GM12878 (cell line): ENCODE data around the gene FZD10. TPM values are rescaled to one million over a fixed set of nuclear protein-coding genes. Genes with fewer than 3 reads are reported as not detected.

ENCODE experiments used
- ATAC-seq: fragments of 200-7000 bp; cut with Tn5 transposase; 3 replicates; pipeline ENCODE4 v1.9.1; 2020; ENCODE audit warnings: mild to moderate bottlenecking, moderate library complexity
- BruUV-seq: library from RNA; stranded (reverse); fragments of 400-500 nt; replicated peaks from 2 replicates; lab custom pipeline; 2021; lab: Mats Ljungman, UMichigan
- CTCF ChIA-PET: fragments of 300-600 bp; sonication (Branson Sonifier 250); formaldehyde crosslinking; extraction: SDS; loops from one replicate; lab custom pipeline; 2021; ENCODE audit warnings: inconsistent platforms; lab: Yijun Ruan, JAX
- POLR2A ChIA-PET: fragments of 350-600 bp; formaldehyde crosslinking; extraction: SDS; loops from one replicate; lab custom pipeline; 2021; ENCODE audit warnings: inconsistent platforms; lab: Charles Lee
- RAD21 ChIA-PET: fragments of 300-600 bp; sonication (Branson Sonifier 250); formaldehyde crosslinking; loops from one replicate; lab custom pipeline; 2023; ENCODE audit warnings: antibody characterized with exemption; ENCODE audit not compliant: unreplicated experiment; lab: Charles Lee
- SMC1A ChIA-PET: fragments of 300-600 bp; sonication (Branson Sonifier 250); formaldehyde crosslinking; loops from one replicate; lab custom pipeline; 2023; ENCODE audit not compliant: unreplicated experiment, uncharacterized antibody; lab: Charles Lee
- DNase-seq: peaks from one replicate; pipeline ENCODE4 v3.0.0-alpha.2; 2011; ENCODE audit warnings: low read depth, low spot score
- FAIRE-seq: peaks from 3 replicates; lab custom pipeline; 2011; peaks lifted over from hg19 to GRCh38; lab: Jason Lieb, UNC
- H2AFZ ChIP-seq: 2 replicates; pipeline ENCODE4 v1.6.0; 2011; ENCODE audit warnings: low read depth, low read length, control low read depth; ENCODE audit not compliant: control insufficient read depth
- H3K27ac ChIP-seq: 2 replicates; pipeline ENCODE4 v1.5.1; 2011; ENCODE audit warnings: control low read depth; ENCODE audit not compliant: control insufficient read depth, insufficient read depth
- H3K27me3 ChIP-seq, 2 experiments: replicated peaks in 1 of 2; 2 replicates each; pipeline versions ENCODE4 v1.6.0 to v1.6.1; 2011; ENCODE audit warnings: low read length in 1 of 2; ENCODE audit not compliant: control insufficient read depth in 2 of 2, insufficient read depth in 2 of 2
- H3K36me3 ChIP-seq, 2 experiments: 2 replicates each; pipeline ENCODE4 v1.5.1; 2011; ENCODE audit warnings: low read length in 1 of 2; ENCODE audit not compliant: control insufficient read depth in 2 of 2, insufficient read depth in 2 of 2
- H3K4me1 ChIP-seq: 2 replicates; pipeline ENCODE4 v1.6.1; 2011; ENCODE audit warnings: mild to moderate bottlenecking, low read length, moderate library complexity, mixed read lengths; ENCODE audit not compliant: control insufficient read depth, insufficient read depth
- H3K4me2 ChIP-seq: 2 replicates; pipeline ENCODE4 v1.6.0; 2011; ENCODE audit warnings: control low read depth; ENCODE audit not compliant: control insufficient read depth, insufficient read depth
- H3K4me3 ChIP-seq: fragments of 200-600 bp; sonication (generic); 2 replicates; pipeline ENCODE4 v1.5.1; 2016
- H3K79me2 ChIP-seq: 2 replicates; pipeline ENCODE4 v1.6.0; 2011; ENCODE audit warnings: low read length; ENCODE audit not compliant: control insufficient read depth, insufficient read depth
- H3K9ac ChIP-seq: 2 replicates; pipeline ENCODE4 v1.8.0; 2011; ENCODE audit warnings: low read length, control low read depth, mixed read lengths; ENCODE audit not compliant: control insufficient read depth, insufficient read depth
- H3K9me3 ChIP-seq: replicated peaks from 3 replicates; pipeline ENCODE4 v1.5.1; 2011; ENCODE audit warnings: mild to moderate bottlenecking, low read length; ENCODE audit not compliant: control insufficient read depth, insufficient read depth
- H4K20me1 ChIP-seq: 2 replicates; pipeline ENCODE4 v1.6.0; 2011; ENCODE audit not compliant: control insufficient read depth, insufficient read depth
- ASH2L ChIP-seq: fragments of 300-600, 200-600 bp; sonication (generic); IDR thresholded peaks from 2 replicates; pipeline ENCODE4 v1.6.1; 2017; ENCODE audit warnings: low read depth, mild to moderate bottlenecking, borderline replicate concordance
- ATF2 ChIP-seq: IDR thresholded peaks from 2 replicates; pipeline ENCODE4 v1.6.1; 2012; ENCODE audit warnings: low read length, inconsistent platforms
- CHD1 ChIP-seq: IDR thresholded peaks from 2 replicates; pipeline ENCODE4 v1.6.1; 2012; ENCODE audit warnings: low read depth, low read length, improper control_type of control experiment
- CREB1 ChIP-seq: IDR thresholded peaks from 2 replicates; pipeline ENCODE4 v1.6.1; 2012; ENCODE audit warnings: low read depth, mild to moderate bottlenecking, inconsistent platforms
- E4F1 ChIP-seq: fragments of 450-650 bp; IDR thresholded peaks from 2 replicates; pipeline ENCODE4 v1.6.1; 2018; ENCODE audit warnings: borderline replicate concordance, mild to moderate bottlenecking; ENCODE audit not compliant: partially characterized antibody
- HDAC6 ChIP-seq: fragments of 200-600 bp; sonication (generic); IDR thresholded peaks from one replicate; pipeline ENCODE4 v1.8.0; 2017; ENCODE audit warnings: antibody characterized with exemption; ENCODE audit not compliant: unreplicated experiment
- IKZF2 ChIP-seq, 2 experiments: fragments of 450-650 bp; IDR thresholded peaks; 2 replicates each; pipeline ENCODE4 v1.6.1; 2017; ENCODE audit warnings: mild to moderate bottlenecking in 2 of 2, moderate library complexity in 2 of 2
- IRF4 ChIP-seq: IDR thresholded peaks from 2 replicates; pipeline ENCODE4 v1.6.1; 2011; ENCODE audit warnings: low read depth, low read length
- JUND ChIP-seq: IDR thresholded peaks from 2 replicates; pipeline ENCODE4 v1.6.1; 2012; ENCODE audit warnings: low read depth, mild to moderate bottlenecking, low read length, improper control_type of control experiment, moderate library complexity
- LARP7 ChIP-seq: fragments of 450-650 bp; IDR thresholded peaks from 2 replicates; pipeline ENCODE4 v1.6.1; 2017; ENCODE audit warnings: mild to moderate bottlenecking
- MTA2 ChIP-seq: fragments of 450-650 bp; IDR thresholded peaks from 2 replicates; pipeline ENCODE4 v1.6.1; 2016; ENCODE audit warnings: low read depth, mild to moderate bottlenecking, moderate library complexity
- NBN ChIP-seq: fragments of 450-650 bp; IDR thresholded peaks from 2 replicates; pipeline ENCODE4 v1.6.1; 2016
- NFYB ChIP-seq: IDR thresholded peaks from 2 replicates; pipeline ENCODE4 v1.6.1; 2011; ENCODE audit warnings: low read depth, mild to moderate bottlenecking, low read length, improper control_type of control experiment, moderate library complexity; ENCODE audit not compliant: insufficient read depth
- ZNF207 ChIP-seq: fragments of 450-650 bp; IDR thresholded peaks from 2 replicates; pipeline ENCODE4 v1.6.1; 2014; ENCODE audit warnings: antibody characterized with exemption, mild to moderate bottlenecking, borderline replicate concordance
- ZNF622 ChIP-seq: fragments of 450-650 bp; IDR thresholded peaks from 2 replicates; pipeline ENCODE4 v1.6.1; 2017; ENCODE audit warnings: mild to moderate bottlenecking, inconsistent platforms
- WGBS: methylation state at CpG from one replicate; pipeline ENCODE4 v1.1.6; 2016; ENCODE audit warnings: low lambda C conversion rate; ENCODE audit not compliant: insufficient replicate concordance, insufficient coverage; ENCODE audit errors: missing lambda C conversion rate; 5-methylcytosine and 5-hydroxymethylcytosine counted together
- in situ Hi-C: fragments of 300-500 bp; cut with MboI; formaldehyde crosslinking; loops from 9 replicates; pipeline ENCODE4 v1.14.3; 2018; ENCODE audit warnings: mixed read lengths
- intact Hi-C: fragments of 100-400 bp; cut with micrococcal nuclease; formaldehyde crosslinking; loops from one replicate; pipeline ENCODE4 v1.14.2; 2022; ENCODE audit not compliant: unreplicated experiment
- polyA plus RNA-seq, 11 experiments: library from polyadenylated mRNA; depleted of rRNA in 4 of 11; unstranded in 6 of 11; stranded (reverse) in 5 of 11; fragments of >200 nt; fragmentation: Nextera tagmentation in 4 of 11; fragmentation: Illumina TruSeq in 1 of 11; extraction: Ambion mirVana in 4 of 11; extraction: Trizol in 1 of 11; gene quantifications; 1 replicate in 1 of 11; 2 replicates in 10 of 11; pipeline versions ENCODE4 v1.2.1 to v1.2.3, GENCODE V29; 2011 to 2016; ENCODE audit warnings: inconsistent platforms in 2 of 11, missing spikeins in 2 of 11, low read depth in 1 of 11
- total RNA-seq, 4 experiments: library from RNA; depleted of rRNA in 3 of 4; stranded (reverse); fragments of >200 nt in 3 of 4; fragmentation: Illumina TruSeq in 1 of 4; extraction: Trizol in 1 of 4; gene quantifications; 2 replicates each; pipeline versions ENCODE4 v1.2.1 to v1.2.3, GENCODE V29; 2013 to 2021
- TF ChIP-seq, protein P1 (sequence below), 3 experiments: IDR thresholded peaks in 2 of 3; conservative IDR thresholded peaks in 1 of 3; 2 replicates each; pipeline ENCODE4 v1.5.1; 2011; ENCODE audit warnings: low read depth in 3 of 3, low read length in 3 of 3, mild to moderate bottlenecking in 3 of 3, control low read depth in 2 of 3, moderate library complexity in 2 of 3, inconsistent platforms in 1 of 3, mixed read lengths in 1 of 3; ENCODE audit not compliant: control insufficient read depth in 2 of 3, insufficient read depth in 1 of 3; ENCODE audit errors: extremely low read depth in 1 of 3
- TF ChIP-seq, protein P2 (sequence below): fragments of 450-650 bp; IDR thresholded peaks from 2 replicates; pipeline ENCODE4 v1.6.1; 2016; ENCODE audit warnings: mild to moderate bottlenecking

Gene FZD10
- total and polyA plus RNA-seq, 10 of the 15 experiments (the other 5 are each of a cell fraction or from before 2014, with no cell fraction given) = not detected

DNA sequence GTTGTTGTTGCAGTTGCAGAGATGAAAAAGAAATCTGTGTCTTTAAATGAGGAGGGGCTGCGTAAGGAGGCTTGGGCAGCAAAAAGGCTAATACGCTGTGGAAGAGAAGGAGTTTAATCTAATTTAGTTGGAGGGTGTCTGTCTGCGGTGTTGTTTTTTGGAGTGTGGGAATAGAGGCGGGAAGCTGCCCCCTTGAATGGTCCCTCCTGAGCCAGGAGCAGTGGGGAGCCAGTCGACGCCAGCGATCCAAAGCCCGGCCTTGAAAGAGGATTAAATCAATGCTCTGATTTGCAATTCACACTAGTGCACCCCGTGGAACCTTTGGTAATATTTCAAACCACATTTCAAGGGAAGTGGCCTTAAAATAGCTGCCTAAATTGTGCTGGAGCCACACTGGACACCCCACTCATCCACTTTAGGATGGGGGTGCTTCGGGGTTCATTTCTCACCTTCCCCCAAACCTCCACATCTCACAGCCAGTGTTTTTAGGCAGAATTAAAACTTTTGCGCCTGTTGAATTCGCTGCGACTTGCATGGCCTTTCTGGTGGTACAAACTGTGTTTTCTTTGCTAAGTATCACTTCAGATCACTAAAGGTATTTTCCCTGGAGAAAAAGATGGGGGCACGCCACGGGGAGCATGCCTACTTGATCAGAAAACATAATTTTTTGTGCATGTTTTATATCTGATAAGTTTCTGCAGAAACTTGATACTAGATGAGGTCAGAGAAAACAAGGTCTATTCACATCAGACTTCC lies 4.1 kb upstream of the FZD10 start (continued):
- no peak for TF ChIP-seq E4F1
- TF ChIP-seq HDAC6 = no peak

DNA sequence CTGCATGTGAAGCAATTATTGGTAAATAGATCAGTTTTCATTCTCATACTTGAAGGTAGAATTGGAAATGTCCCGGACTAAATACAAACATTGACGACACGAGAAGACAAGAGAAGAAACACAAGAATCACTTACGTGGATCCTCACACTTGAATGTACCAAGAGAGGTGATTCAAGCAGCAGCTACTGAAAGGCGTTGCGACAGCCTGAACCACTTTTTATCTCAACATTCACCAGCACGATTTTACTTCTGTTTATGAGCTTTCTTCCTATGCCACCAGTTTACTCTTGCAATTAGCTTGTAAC lies 3.6 kb upstream of the FZD10 start:
- CTCF ChIA-PET = interaction anchor here (0.8 to 1.0 kb wide), 2 partner anchors 11 to 132 kb away, joined by 3 to 4 read pairs; no protein-coding TSS in a partner anchor
- TF ChIP-seq LARP7 = no peak
- TF ChIP-seq, protein P1, sequence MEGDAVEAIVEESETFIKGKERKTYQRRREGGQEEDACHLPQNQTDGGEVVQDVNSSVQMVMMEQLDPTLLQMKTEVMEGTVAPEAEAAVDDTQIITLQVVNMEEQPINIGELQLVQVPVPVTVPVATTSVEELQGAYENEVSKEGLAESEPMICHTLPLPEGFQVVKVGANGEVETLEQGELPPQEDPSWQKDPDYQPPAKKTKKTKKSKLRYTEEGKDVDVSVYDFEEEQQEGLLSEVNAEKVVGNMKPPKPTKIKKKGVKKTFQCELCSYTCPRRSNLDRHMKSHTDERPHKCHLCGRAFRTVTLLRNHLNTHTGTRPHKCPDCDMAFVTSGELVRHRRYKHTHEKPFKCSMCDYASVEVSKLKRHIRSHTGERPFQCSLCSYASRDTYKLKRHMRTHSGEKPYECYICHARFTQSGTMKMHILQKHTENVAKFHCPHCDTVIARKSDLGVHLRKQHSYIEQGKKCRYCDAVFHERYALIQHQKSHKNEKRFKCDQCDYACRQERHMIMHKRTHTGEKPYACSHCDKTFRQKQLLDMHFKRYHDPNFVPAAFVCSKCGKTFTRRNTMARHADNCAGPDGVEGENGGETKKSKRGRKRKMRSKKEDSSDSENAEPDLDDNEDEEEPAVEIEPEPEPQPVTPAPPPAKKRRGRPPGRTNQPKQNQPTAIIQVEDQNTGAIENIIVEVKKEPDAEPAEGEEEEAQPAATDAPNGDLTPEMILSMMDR (IDR thresholded peaks at IDR 0.05 in 2 of 3, conservative IDR thresholded peaks at IDR 0.05 in 1 of 3; ENCODE audit: control insufficient read depth in 2 of 3, extremely low read depth in 1 of 3, insufficient read depth in 1 of 3, low read depth in 3 of 3, low read length in 3 of 3) = no peak
- no peak for TF ChIP-seq NBN
- no peak for TF ChIP-seq NFYB
- TF ChIP-seq ZNF207 = no peak
- TF ChIP-seq, protein P2, sequence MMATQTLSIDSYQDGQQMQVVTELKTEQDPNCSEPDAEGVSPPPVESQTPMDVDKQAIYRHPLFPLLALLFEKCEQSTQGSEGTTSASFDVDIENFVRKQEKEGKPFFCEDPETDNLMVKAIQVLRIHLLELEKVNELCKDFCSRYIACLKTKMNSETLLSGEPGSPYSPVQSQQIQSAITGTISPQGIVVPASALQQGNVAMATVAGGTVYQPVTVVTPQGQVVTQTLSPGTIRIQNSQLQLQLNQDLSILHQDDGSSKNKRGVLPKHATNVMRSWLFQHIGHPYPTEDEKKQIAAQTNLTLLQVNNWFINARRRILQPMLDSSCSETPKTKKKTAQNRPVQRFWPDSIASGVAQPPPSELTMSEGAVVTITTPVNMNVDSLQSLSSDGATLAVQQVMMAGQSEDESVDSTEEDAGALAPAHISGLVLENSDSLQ = no peak
- no peak for TF ChIP-seq ASH2L
- no peak for TF ChIP-seq IRF4
- no peak for TF ChIP-seq ZNF622
- TF ChIP-seq JUND = no peak
- no peak for TF ChIP-seq CREB1
- TF ChIP-seq MTA2 = no peak
- TF ChIP-seq CHD1 = no peak
- no peak for TF ChIP-seq ATF2
- TF ChIP-seq IKZF2 (IDR thresholded peaks at IDR 0.05) = no peak

More for the DNA sequence above, 3.6 kb upstream of the FZD10 start:
- no peak for ATAC-seq
- WGBS = 18% methylated on average over 7 of the region's 7 CpGs
- Histone ChIP-seq H3K27ac (no peak overlapping the region), H3K9ac (no peak overlapping the region), H3K4me2 (no peak overlapping the region), H3K79me2 (no peaks in the 10 kb centered on the region), H3K36me3 (no peaks in the 10 kb centered on the region), H3K9me3 (no peaks in the 10 kb centered on the region; the same call in 2 of the 3 replicates), H3K4me3 (no peak overlapping the region), H3K27me3 (no peaks in the 10 kb centered on the region), H4K20me1 (no peaks in the 10 kb centered on the region), H2AFZ (no peak overlapping the region), H3K4me1 (no peaks in the 10 kb centered on the region)
- in situ Hi-C loops (no loop called here), intact Hi-C loops (no loop called here)
- ChIA-PET POLR2A (no interaction called here), RAD21 (no interaction called here), SMC1A (no interaction called here)
- no peak for FAIRE-seq
- BruUV-seq = no TSS peak
- DNase-seq = no peak
